Measurements from ENCODE around the gene EDAR.

The EDAR gene

DNA sequence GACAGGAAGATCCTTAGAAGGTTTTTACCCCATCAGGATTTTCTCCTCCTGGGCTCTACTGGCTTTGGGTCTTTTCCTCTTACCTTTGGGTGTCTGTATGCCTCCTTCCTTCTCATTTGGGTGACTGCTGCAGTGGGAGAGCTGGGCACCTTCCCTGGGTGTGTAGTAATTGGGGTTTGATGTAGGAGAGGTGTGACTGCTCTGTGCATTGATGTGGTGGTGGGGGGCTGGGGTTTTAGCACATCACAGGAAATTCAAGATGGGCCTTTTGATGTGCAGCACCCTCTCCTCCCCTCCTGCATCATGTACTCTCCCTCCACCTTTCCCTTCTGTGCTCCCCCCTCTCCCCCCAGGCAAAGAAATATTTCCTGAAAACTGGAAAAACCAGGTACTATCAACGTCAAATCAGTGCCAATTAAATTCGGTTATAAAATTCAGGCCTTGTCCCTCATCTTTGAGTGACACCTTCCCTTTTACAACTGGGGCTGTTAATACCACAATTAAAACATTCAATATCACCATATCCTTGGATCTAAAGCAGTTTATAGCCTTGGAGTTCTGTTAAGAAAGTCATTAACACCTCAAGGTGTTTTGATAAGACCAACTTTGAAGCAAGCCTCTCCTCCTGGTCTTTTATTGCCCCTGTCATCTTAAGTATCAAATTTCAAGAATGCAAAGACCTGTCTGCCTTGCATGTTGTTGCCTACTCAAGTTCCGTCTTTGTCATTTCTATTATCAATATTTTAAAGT lies 23.3 kb downstream of the EDAR start:
- DNase-seq, result peak in 1 of 5 experiments; percentile 71

DNA sequence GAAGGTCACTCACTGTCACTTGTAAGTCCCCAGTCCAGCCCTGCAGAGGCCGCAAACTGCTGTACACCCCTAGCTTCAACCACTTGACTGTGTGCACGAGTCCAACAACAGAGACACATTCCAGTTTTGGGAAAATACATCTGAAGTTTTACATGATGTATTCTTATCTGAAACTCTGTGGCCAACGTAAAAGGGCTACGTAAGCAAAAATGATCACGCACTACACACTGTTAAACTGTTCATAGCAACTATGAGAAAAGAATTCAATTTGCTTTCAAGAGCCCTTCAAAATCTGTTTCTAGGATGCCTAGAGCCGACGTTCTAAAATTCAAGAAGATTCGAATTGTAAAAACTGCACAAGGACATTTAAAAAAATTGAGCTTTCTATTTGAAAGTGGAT lies 26.0 kb downstream of the EDAR start:
- DNase-seq, result no peak

DNA sequence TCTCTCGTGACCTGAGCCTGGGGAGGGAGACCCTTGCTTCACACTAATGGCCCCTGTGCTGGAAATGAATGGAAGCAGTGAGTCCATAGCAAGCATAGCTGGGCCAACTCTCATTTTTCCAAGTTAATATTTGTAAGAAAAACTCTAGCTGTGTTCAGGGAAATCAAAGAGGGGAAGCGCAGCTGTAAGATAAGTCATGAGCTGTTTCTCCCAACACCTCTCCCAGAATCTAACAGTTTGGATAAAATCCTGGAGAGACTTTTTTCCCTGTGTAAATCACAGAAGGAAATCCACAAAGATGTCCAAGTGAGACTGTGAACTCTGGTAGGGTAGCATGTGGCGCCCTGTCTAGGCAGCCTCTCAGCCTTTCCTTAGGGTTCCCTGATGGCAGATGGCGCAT lies 27.2 kb downstream of the EDAR start:
- DNase-seq, result no peak

DNA sequence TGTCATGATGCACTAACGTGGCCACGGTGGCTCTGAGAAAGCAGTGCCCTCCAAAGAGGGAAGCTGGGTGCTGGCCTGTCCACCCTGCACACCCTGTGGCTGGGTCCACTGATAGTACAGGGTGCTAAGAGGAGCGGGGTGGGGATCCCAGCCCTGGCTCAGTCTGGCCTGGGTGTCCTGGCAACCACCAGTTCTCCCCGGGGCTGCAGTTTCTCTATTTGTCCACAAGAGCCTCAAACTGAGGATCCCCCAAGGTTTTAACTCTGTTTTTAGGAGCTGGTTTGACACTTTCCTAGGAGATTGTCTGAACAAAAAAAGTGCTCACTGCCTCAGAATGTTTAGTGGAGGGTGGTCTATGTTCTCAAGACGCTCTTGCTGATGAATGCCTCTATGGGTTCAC lies 29.0 kb downstream of the EDAR start:
- no peak for DNase-seq

DNA sequence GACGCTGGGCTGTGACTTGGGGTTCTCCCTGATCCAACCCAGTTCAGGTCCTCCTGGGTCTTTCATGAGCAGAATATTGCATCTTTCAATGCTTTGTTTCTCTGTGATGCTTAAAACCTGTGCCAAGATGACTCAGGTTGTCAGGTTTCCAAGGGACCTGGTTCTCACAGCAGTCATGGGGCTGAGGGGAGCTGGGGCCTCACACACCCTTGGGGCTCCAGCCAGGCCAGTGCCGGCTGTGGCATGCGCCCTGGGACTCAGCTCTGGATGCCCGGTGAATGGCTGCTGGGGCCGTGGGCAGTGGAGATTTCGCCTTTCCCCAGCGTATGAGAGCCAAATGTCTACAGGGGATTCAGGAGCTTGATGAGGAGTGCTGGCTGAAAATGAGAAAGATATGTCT lies 29.6 kb downstream of the EDAR start:
- DNase-seq, result no peak

DNA sequence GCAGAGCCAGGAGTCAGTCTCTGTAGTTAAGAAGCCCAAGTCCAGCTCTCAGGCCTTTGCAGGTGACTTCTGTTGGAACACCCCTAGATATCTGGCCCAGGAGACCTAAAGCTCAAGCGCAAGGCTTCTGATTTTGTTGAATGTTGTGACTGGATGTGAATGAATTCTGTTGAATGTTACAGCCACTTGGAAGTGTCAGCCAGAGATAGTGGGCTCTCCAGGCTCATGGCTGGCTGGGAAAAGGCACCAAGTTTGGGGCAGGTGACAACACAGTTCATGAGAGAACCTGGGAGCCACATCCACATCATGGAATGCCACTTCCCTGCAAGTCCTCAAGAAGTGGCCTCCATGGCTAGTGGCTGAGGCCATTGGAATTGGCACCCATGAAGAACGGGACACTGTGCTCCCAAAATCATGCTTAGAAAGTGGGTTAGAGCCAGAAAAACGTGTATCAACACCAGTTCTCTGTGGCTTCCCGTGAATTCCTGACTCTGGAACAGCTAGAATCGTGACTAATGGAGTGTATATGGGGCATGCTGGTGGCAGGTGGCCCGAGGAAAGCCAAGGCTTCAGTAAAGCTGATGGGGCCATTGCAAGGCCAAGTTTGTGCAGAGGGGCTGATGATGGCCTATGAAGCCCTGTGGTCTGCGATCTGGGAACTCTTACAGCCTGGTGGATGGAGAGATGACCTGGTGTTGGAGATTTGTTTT lies 30.2 kb downstream of the EDAR start:
- DNase-seq, result no peak

DNA sequence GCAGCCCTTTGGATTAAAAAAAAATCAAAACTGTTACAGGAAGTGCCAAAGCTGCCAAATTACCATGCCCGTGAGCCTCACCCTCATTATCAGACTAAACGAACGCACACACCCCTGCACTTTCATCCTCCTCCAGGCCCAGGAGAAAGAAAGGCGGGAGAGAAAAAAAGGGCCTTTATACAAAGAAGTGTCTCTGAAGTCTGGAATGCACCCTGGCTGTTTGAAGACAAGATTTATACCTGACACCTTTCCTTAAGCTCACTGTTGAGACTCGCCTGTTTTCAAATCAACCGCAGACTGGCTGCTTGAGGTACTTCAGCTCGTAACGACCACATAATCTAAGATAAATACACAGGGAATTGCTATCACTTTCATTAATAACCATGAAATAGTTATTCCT lies 31.0 kb downstream of the EDAR start:
- no peak for DNase-seq

DNA sequence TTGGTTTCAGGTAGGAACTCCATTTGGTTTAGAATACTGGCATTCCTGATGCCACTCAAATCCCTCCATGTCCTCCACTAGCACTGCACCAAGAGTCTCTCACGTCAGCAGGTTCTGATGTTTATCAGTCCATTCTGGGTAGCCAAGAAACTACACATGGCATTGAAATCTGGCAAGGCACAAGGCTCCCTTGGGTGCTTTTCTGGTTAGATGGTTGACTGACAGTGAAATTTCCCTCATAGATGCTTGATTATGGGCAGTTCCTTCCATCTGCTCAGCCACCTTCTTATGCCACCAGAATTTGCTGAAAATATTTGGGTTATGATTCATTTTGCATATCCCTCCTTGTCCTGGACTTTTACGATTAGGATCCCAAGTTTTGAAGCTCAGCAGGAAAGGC lies 32.6 kb downstream of the EDAR start:
- no peak for DNase-seq

DNA sequence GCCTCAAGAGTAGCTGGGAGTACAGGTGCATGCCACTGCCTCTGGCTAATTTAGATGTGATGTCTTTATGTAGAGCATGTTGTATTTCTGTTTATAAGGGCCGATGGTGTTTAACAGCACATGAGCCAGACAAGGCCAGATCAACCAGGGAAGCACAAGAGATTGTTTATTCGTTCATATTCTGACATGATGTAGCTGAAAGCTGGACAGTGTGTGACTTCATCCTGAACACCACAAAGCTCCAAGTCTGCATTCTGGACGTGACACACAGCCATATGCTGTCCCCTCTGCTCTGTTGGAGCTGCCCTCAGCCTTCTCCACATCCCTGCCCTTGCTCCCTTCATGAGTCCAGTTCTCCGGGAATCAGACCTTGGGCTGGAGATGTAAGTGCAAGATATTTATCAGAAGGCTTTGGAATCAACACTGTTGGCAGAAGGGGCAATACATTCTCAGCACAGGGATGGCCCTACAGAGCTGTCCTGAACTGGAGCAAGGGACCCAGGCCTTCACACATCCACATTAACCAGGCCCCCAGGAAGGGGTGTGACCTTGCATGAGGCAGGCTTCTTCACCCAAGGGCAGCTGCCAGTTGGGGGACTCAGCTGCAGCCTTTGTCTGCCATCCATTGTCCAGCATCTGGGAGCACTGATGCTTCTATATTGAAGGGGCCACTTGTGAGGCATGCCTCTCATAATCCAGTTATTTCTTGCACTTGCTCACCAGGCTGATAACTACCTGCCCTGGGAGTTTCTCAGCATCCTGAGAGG lies 38.5 kb downstream of the EDAR start:
- DNase-seq, result no peak

DNA sequence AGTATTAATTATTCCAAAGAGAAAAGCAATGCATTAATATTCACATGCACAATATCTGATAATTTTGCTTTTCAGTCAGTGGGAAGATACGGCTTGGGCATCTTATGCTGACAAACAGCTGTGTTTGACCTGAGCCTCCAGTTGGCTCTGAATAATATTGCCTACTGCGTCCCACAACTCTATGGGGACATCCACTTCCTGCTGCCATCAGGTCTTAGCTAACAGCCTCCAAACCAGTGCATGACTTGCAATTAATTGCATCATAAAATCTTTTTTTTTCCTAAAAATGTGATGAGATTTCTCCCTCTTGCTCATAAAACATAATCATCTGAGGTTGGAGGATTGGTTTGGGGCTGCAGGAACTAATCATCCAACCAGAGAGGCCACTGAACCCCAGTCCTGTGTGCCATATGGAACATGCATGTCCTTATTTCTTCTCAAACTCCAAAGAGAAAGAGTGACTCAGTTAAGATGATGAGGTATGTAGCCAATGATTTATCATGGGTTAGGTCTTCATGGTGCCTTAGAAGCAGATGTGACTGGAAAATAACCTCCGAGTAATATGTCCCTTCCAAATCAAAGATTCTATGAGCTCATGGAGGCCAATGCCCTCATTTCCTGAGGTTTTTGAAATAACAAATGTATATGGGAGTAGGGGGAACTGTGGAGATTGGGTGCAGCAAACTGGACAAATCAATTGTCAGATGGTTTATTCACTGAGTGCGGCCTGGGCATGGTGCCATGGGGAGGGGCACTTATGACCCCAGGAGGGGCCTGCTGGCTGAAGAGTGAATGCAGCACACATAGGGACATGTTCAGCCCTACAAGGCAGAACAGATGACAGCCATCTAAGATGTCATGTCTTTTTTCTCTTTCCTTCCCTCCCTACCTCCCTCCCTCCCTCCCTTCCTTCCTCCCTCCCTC lies 39.4 kb downstream of the EDAR start:
- DNase-seq, result no peak

DNA sequence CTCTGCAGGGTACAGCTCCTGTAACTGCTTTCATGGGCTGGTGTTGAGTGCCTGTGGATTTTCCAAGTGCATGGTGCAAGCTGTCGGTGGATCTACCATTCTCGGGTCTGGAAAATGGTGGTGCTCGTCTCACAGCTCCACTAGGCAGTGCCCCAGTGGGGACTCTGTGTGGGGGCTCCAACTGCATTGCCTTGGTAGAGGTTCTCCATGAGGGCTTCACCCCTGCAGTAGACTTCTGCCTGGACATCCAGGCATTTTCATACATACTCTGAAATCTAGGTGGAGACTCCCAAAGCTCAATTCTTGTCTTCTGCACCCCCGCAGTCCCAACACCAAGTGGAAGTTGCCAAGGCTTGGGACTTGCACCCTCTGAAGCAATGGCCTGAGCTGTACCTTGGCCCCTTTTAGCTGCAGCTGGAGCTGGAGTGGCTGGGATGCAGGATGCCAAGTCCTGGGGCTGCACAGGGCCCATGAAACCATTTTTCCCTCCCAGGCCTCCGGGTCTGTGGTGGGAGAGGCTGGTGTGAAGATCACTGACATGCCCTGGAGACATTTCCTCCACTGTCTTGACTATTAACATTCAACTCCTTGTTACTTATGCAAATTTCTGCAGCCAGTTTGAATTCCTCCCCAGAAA lies 41.6 kb downstream of the EDAR start:
- DNase-seq, result no peak

DNA sequence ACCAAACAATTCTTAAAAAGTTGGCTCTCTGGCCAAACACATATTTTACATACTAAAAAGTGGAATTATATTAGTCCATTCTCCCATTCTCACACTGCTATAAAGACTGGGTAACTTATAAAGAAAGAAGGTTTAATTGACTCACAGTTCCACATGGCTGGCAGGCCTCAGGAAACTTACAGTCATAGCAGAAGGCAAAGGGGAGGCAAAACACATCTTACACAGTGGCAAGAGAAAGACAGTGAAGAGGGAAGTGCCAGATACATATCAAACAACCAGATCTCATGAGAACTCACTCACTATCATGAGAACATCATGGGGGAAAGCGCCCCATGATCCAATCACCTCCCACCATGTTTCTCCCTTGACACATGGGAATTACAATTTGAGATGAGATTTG lies 42.6 kb downstream of the EDAR start:
- no peak for DNase-seq

DNA sequence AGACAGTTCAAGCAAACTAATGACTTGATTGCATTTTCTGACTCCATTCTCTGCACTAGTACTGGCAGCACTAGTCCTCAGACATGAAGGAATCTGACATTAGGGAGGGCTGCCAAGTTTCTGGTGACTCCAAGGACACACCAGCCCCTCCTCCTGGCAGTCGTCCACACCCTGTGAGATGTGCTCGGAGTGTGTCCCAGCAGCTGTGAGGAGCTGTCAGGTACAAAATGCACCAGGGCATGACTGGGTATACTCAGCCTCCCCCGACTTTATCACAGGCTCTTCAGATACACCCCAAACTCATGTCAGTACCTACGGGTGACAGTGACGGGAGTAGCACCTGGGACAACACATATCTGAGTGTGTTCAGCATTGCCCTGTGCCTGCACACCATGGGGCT lies 43.1 kb downstream of the EDAR start:
- DNase-seq, result no peak

DNA sequence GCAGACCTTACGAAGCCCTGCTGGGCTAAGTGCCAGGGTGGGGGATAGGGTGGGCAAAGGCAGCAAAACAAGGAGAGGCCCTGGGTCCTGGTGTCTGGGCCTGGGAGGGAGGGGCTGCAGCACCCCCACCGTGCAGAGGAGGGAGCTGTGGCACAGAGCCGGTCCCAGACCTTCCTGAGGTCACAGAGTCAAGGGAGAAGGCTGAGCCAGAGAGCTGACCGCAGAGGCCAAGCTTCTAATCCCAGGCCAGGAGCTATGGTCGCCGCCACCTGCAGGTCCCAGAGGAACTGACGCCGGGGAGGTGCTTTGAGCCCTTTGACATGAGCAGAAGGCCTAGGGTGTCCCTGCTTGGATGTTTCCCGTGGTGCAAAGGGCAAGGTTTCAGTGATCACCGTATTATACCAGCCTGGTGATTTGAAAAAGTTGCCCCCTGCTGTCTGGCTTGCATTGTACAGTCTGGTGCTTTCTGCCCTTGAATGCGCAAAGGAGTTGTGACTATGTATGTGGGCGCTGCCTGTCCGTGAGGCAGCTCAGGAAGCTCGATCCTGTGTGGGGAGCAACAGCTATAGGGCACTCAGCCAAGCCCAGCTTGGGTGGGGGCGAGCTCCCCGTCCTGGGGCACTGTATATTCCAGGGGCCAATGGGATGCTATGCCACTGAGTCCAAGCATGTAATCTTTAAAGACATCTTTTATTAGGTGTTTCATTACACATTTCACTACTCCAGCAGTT lies 44.3 kb downstream of the EDAR start:
- DNase-seq, result no peak

DNA sequence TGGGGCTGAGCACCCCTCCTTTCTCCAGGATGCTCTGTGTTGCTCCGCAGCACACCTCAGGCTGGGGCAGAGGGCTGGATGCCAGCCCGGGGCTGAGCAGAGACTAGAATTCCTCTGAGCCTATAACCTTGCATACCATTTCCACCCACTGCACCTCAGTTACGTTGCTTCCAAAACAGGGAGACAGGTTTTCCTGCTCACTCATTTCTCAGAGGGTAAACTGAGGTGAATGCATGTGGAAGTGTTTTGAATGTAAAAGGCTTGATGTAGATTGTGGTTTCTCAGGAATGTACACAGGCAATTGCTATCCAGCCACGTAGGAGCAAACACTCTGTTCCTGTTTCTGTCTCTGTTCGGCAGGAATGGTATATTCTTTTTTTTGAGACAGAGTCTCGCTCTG lies 45.3 kb downstream of the EDAR start:
- no peak for DNase-seq

DNA sequence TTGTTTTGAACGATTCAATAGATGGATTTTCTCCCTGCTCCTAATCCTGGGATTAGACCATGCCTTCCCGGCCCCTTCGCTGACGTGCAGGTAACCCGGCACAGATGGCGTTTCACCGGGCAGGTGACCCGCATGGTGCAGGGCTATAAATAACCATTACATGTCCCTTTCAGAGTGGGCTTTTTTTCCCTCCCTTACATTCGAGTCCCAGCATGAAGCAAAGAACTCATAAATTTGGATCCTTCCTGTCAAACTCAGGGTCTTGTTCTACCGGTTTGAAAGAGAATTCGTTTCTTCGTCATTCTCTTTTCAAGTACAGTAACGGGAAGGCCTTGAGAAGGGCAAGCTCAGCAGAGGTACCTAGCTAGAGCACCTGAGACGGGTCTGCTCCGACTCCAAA lies 46.1 kb downstream of the EDAR start:
- no peak for DNase-seq

DNA sequence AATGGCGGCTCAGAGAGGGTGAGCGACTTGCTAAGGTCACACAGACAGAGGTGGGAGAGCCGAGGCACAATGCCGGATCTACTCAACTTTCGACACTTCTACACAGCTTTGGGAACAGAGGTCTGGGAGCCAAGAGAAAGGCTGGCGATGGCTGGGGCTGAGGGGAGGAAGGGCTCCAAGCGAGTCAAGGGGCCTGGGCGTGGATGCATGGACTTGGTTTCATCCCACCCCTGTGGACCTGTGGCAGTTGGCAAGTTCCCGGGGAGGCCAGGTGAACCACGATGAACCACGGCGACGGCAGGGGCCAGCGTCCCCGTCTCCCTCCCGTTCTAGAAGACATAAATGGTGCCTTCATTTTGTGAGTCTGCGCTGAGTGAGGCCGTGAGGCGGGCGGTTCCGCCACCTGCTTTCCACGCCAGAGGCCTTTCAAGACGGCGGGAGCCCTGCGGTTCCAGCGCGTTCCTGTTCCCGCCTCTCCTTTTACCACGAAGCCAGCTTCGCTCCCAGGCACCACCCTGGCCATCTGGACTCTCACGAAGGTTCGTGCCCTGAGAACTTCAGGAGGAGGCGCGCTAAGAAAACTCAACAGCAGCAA lies 46.7 kb downstream of the EDAR start:
- no peak for DNase-seq

DNA sequence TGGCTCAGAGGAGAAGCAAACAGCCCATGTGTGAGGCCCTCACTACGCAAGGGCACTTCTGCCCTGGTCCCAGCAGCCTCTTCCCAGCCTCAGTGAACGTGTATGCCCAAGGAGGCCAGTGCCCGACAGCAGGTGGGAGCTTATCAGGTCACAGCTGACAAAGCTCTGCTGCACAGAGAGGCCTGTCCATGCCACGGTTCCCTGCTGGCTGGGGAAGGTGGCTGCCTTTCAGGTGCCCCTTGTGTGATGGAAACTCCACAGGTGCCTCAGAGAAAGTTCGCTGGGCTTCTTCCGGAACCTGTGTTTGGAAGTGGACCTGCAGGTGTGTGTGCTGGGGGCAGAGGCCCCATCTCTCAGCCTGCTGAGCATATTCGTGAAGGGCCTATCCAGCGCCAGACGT lies 47.3 kb downstream of the EDAR start:
- no peak for DNase-seq

DNA sequence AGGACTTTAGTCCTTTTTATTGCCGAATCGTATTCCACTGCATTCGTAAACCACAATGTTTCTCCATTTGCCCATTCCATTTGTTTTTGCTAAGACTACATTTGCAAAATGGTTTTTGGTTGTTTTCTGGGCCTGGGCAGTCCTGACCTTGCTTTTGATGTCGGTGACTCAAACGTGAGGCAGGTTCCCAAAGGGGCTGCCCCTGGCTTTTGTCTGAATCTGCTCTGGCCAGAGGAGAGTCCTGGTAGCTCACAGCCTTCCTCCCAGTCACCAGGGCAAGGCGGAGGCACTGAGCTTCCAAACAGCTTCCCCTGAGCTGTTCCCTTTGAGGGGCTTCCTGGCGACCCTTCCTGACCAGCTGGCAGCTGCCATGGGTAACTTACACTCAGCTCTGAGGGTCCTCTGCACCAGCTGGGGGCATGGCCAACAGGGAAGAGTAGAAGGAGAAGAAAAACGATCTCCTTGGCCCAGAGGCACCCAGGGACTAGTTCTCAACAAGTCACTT lies 47.8 kb downstream of the EDAR start:
- no peak for DNase-seq

DNA sequence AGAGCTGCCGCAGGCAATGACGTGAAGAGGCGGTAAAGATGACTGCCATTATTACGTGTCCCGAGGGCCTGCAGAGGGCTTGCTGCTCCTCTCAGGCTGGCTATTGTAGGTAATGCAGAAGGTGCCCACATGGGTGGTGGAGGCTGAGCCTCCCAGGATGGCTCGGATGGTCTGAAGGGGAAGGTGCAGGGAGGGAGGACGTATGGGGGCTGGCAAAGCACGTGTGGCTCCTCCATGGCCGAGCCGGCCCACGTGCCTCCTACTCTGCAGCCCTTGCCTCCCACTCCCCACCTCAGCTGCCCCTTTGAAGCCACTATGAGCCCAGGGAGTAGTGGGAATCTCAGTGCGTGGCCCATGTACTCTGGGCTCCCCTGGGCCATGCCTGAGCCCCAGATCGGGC lies 48.9 kb downstream of the EDAR start:
- no peak for DNase-seq

All from T-helper 2 cell (primary cell).